DND-41 (cell line): ENCODE results near the gene ATP6V1C2.
A peak's percentile ranks its signal among the peaks of the same experiment; 100 is the strongest.

Source experiments
- ATAC-seq: fragments of 200-7000 bp; cut with Tn5 transposase; 3 replicates; pipeline ENCODE4 v1.9.1; 2021; ENCODE audit warnings: low read depth; ENCODE audit not compliant: insufficient read depth
- DNase-seq: peaks from one replicate; pipeline ENCODE4 v3.0.0-alpha.2; 2020
- H2AFZ ChIP-seq: 2 replicates; pipeline ENCODE4 v1.6.0; 2012; ENCODE audit warnings: low read depth, low read length
- H3K27ac ChIP-seq: 2 replicates; pipeline ENCODE4 v1.5.1; 2012; ENCODE audit warnings: low read length, inconsistent platforms
- H3K27me3 ChIP-seq: fragments of 200-600 bp; sonication (generic); 2 replicates; pipeline ENCODE4 v1.6.0; 2012; ENCODE audit warnings: low read length, mild to moderate bottlenecking, inconsistent platforms; ENCODE audit not compliant: insufficient read depth, poor library complexity
- H3K36me3 ChIP-seq: 2 replicates; pipeline ENCODE4 v1.5.1; 2012; ENCODE audit warnings: low read length, inconsistent platforms; ENCODE audit not compliant: insufficient read depth
- H3K4me1 ChIP-seq: 2 replicates; pipeline ENCODE4 v1.5.1; 2012; ENCODE audit warnings: mild to moderate bottlenecking, low read length; ENCODE audit not compliant: insufficient read depth
- H3K4me2 ChIP-seq: 2 replicates; pipeline ENCODE4 v1.6.0; 2012; ENCODE audit warnings: mild to moderate bottlenecking, moderate library complexity, low read length, inconsistent platforms; ENCODE audit not compliant: insufficient read depth
- H3K4me3 ChIP-seq, 2 experiments: fragments of 200-600 bp in 1 of 2; shearing (Covaris generic) in 1 of 2; 2 replicates each; pipeline ENCODE4 v1.5.1; 2012 to 2016; ENCODE audit warnings: inconsistent platforms in 2 of 2, low read length in 2 of 2, mild to moderate bottlenecking in 2 of 2, low read depth in 1 of 2, moderate library complexity in 1 of 2
- H3K79me2 ChIP-seq: 2 replicates; pipeline ENCODE4 v1.6.0; 2012; ENCODE audit warnings: low read length, inconsistent platforms; ENCODE audit not compliant: insufficient read depth
- H3K9ac ChIP-seq: 2 replicates; pipeline ENCODE4 v1.6.0; 2012; ENCODE audit warnings: low read depth, mild to moderate bottlenecking, inconsistent platforms, low read length, moderate library complexity
- H3K9me3 ChIP-seq: 2 replicates; pipeline ENCODE4 v1.5.1; 2012; ENCODE audit warnings: low read length, moderate library complexity, mild to moderate bottlenecking, inconsistent platforms; ENCODE audit not compliant: insufficient read depth, severe bottlenecking
- H4K20me1 ChIP-seq: 2 replicates; pipeline ENCODE4 v1.6.0; 2012; ENCODE audit warnings: low read length; ENCODE audit not compliant: insufficient read depth
- CTCF ChIP-seq: IDR thresholded peaks from 2 replicates; pipeline ENCODE4 v1.5.1; 2012; ENCODE audit warnings: borderline replicate concordance, low read length, moderate library complexity, mild to moderate bottlenecking; ENCODE audit not compliant: poor library complexity, severe bottlenecking; ENCODE audit errors: extremely low read depth
- EZH2 ChIP-seq: IDR thresholded peaks from 3 replicates; pipeline ENCODE4 v1.6.1; 2012; ENCODE audit warnings: borderline replicate concordance, low read depth, mild to moderate bottlenecking, moderate library complexity, low read length, inconsistent platforms; ENCODE audit not compliant: severe bottlenecking

ATP6V1C2 gene

GRCh38 chr2:10786240-10786982 lies 65.0 kb downstream of the ATP6V1C2 start:
- DNase-seq (no peak), ATAC-seq (no peak)
- peaks cover 2% of the 10 kb centered on the region; the same call in 1 of the 2 replicates for H4K20me1 ChIP-seq
- H3K9ac ChIP-seq, result no peak overlapping the region
- no peaks in the 10 kb centered on the region for H3K4me1 ChIP-seq
- H3K27me3 ChIP-seq, result no peaks in the 10 kb centered on the region
- H3K9me3 ChIP-seq, result no peaks in the 10 kb centered on the region
- H3K4me2 ChIP-seq, result no peak overlapping the region
- no peak overlapping the region for H3K4me3 ChIP-seq
- H2AFZ ChIP-seq, result no peak overlapping the region
- peaks cover 95% of the 10 kb centered on the region for H3K36me3 ChIP-seq
- TF ChIP-seq CTCF (no peak), EZH2 (no peak)
- H3K79me2 ChIP-seq, result no peaks in the 10 kb centered on the region
- no peak overlapping the region for H3K27ac ChIP-seq

- Histone ChIP-seq H3K27ac (no peak overlapping the region), H4K20me1 (peaks cover 3% of the 10 kb centered on the region; the same call in 1 of the 2 replicates), H3K27me3 (no peaks in the 10 kb centered on the region), H3K9me3 (no peaks in the 10 kb centered on the region), H3K4me3 (no peak overlapping the region), H3K36me3 (peaks cover 95% of the 10 kb centered on the region), H2AFZ (no peak overlapping the region), H3K4me1 (no peaks in the 10 kb centered on the region), H3K79me2 (no peaks in the 10 kb centered on the region), H3K4me2 (no peak overlapping the region), H3K9ac (no peak overlapping the region)
- no peak for TF ChIP-seq EZH2
- peak; percentile 57 for TF ChIP-seq CTCF
- DNase-seq, result peak; percentile 38
- peak; percentile 47; the same call in 1 of the 3 replicates for ATAC-seq
Measured at GRCh38 chr2:10787176-10787968, 65.9 kb downstream of the ATP6V1C2 start.

- Histone ChIP-seq H3K36me3 (peaks cover 97% of the 10 kb centered on the region), H3K4me3 (no peak overlapping the region), H4K20me1 (peaks cover 8% of the 10 kb centered on the region; the same call in 1 of the 2 replicates), H3K9me3 (no peaks in the 10 kb centered on the region), H3K27me3 (no peaks in the 10 kb centered on the region), H3K4me1 (no peaks in the 10 kb centered on the region), H2AFZ (no peak overlapping the region), H3K4me2 (no peak overlapping the region), H3K79me2 (no peaks in the 10 kb centered on the region), H3K27ac (no peak overlapping the region), H3K9ac (no peak overlapping the region)
- no peak for ATAC-seq
- no peak for DNase-seq
- TF ChIP-seq EZH2 (no peak), CTCF (no peak)
Measured at GRCh38 chr2:10788855-10789254, 67.4 kb downstream of the ATP6V1C2 start.
